Heart right ventricle (tissue), 16 donors: ENCODE results near the gene CBLB. TPM values are rescaled to one million over a fixed set of nuclear protein-coding genes. Genes with fewer than 3 reads are reported as not detected.

Source experiments
- ATAC-seq, 8 donors: fragments of 200-7000 bp; cut with Tn5 transposase; one replicate each; pipeline ENCODE4 v1.9.1; 2020; ENCODE audit warnings: mild to moderate bottlenecking in 8 of 8, moderate library complexity in 8 of 8, moderate number of reproducible peaks in 1 of 8
- DNase-seq, 2 donors: peaks; one replicate each; pipeline ENCODE4 v3.0.0-alpha.2; 2020
- H3K27ac ChIP-seq, 10 donors: fragments of 200-600 bp; sonication (generic) in 2 of 10; one replicate each; pipeline versions ENCODE4 v1.5.0 to v1.8.0; 2020 to 2022; ENCODE audit warnings: mild to moderate bottlenecking in 3 of 10
- H3K27me3 ChIP-seq, 7 donors: fragments of 200-600 bp; one replicate each; pipeline ENCODE4 v1.8.0; 2021 to 2022; ENCODE audit warnings: mild to moderate bottlenecking in 2 of 7
- H3K36me3 ChIP-seq, 9 donors: fragments of 200-600 bp; sonication (generic) in 1 of 9; one replicate each; pipeline versions ENCODE4 v1.5.0 to v1.8.0; 2020 to 2022; ENCODE audit warnings: mild to moderate bottlenecking in 2 of 9
- H3K4me1 ChIP-seq, 9 donors: fragments of 200-600 bp; sonication (generic) in 1 of 9; one replicate each; pipeline versions ENCODE4 v1.5.0 to v1.8.0; 2020 to 2022; ENCODE audit warnings: mild to moderate bottlenecking in 4 of 9
- H3K4me3 ChIP-seq, 10 donors: fragments of 200-600 bp; sonication (generic) in 2 of 10; one replicate each; pipeline versions ENCODE4 v1.5.0 to v1.8.0; 2020 to 2022; ENCODE audit warnings: mild to moderate bottlenecking in 7 of 10, moderate library complexity in 2 of 10
- H3K9me3 ChIP-seq, 11 donors: fragments of 200-600 bp in 10 of 11; sonication (generic) in 2 of 11; one replicate each; pipeline versions ENCODE4 v1.5.0 to v1.8.0; 2013 to 2022; ENCODE audit warnings: mild to moderate bottlenecking in 2 of 11, control low read depth in 1 of 11, moderate library complexity in 1 of 11
- CTCF ChIP-seq, 9 donors: fragments of 200-600 bp; sonication (generic) in 2 of 9; IDR thresholded peaks; one replicate each; pipeline versions ENCODE4 v1.5.0 to v1.8.0; 2021 to 2022; ENCODE audit warnings: antibody characterized with exemption in 9 of 9, mild to moderate bottlenecking in 5 of 9, moderate library complexity in 1 of 9
- WGBS, 2 donors: extraction: QIAGEN DNeasy Blood & Tissue Kit; methylation state at CpG; one replicate each; pipeline ENCODE4 v1.1.7; 2013; ENCODE audit warnings: inconsistent platforms in 1 of 2; 5-methylcytosine and 5-hydroxymethylcytosine counted together
- intact Hi-C, 10 donors: fragments of 100-400 bp; cut with DNase I; formaldehyde crosslinking; loops; one replicate each; pipeline versions ENCODE4 v1.11.1 to v1.14.2; 2022
- polyA plus RNA-seq, 2 donors: library from polyadenylated mRNA; stranded (reverse); fragments of 200-250 nt; gene quantifications; one replicate each; pipeline ENCODE4 v1.2.3, GENCODE V29; 2013
- total RNA-seq, 10 donors: library from RNA; stranded (reverse); fragmentation: NEBNext Ultra II Directional in 3 of 10; extraction: Animal tissue kit (Norgen Biotek cat#: 25700) in 3 of 10; gene quantifications; one replicate each; pipeline versions ENCODE4 v1.2.1 to v1.2.4, GENCODE V29; 2021 to 2023
- donor health status: Arrhythmogenic right ventricular cardiomyopathy.
- donor health status: ischemic (EF 13 %, LVEDD 7.1; RV severe dilation, severe dysfunction).
- donor health status: healthy with polysubstance abuse.
- donor health status: DM: no; HTN: yes; CAD: no.
- donor health status: DM: no; HTN: no; CAD: no.
- donor health status: ischemic (EF 25% LVEDD 6.9; RV normal size, moderate dysfunction).
- donor health status: ischemic (EF 25% LVEDD 5.7; RV mildly dilated, moderate dysfunction).
- donor health status: healthy.
- donor health status: DM: yes; HTN: yes; CAD: no.
- donor health status: Ischemic cardiomyopathy.
- donor health status: ischemic (EF 35%, LVEDD 5.7; RV mildly dilated, moderate dysfunction).
- donor health status: nonischemic (EF 11% LVEDD 7.7; RV severe dilation, severe dysfunction).
- donor health status: DM: yes; HTN: yes; CAD: no.
- donor health status: PGD.
- donor health status: ischemic (EF 29% LVEDD 5.4; RV normal size, mild dysfunction).
- donor health status: nonischemic (EF 23%, LVEDD 6.1; RV moderate dilation, normal function).

Gene CBLB
- total and polyA plus RNA-seq, 12 donors, result 14.2 to 72.7 (median 46.0) TPM

GRCh38 chr3:105786241-105786640 lies 82.6 kb downstream of the CBLB start:
- intact Hi-C loops, result loop anchor here in 1 of 10 donors (5.0 kb wide), 1 partner anchor 41 kb away; no protein-coding TSS in a partner anchor
- Histone ChIP-seq H3K27me3 (no peaks in the 10 kb centered on the region), H3K9me3 (no peaks in the 10 kb centered on the region), H3K4me3 (peak overlapping the region in 3 of 10 donors; percentile 0 to 8 (median 3)), H3K27ac (peak overlapping the region in 9 of 10 donors; percentile 27 to 56 (median 40)), H3K36me3 (no peaks in the 10 kb centered on the region), H3K4me1 (peaks cover 0 to 63% (median 45%) of the 10 kb centered on the region in 9 donors)
- ATAC-seq (peak in 3 of 8 donors; percentile 40 to 67 (median 55)), DNase-seq (no peak)
- TF ChIP-seq CTCF (IDR thresholded peaks at IDR 0.05), result no peak
- 51 to 73% methylated on average over 4 of the region's 4 CpGs for WGBS, 2 donors

GRCh38 chr3:105785803-105786202 lies 83.0 kb downstream of the CBLB start:
- Histone ChIP-seq H3K4me3 (peak overlapping the region in 2 of 10 donors; percentile 0 to 3), H3K4me1 (peaks cover 0 to 59% (median 41%) of the 10 kb centered on the region in 9 donors), H3K9me3 (no peaks in the 10 kb centered on the region), H3K27me3 (no peaks in the 10 kb centered on the region), H3K27ac (peak overlapping the region in 7 of 10 donors; percentile 39 to 56 (median 45)), H3K36me3 (no peaks in the 10 kb centered on the region)
- DNase-seq, result peak in 1 of 2 donors; percentile 33
- intact Hi-C loops, result loop anchor here in 1 of 10 donors (5.0 kb wide), 1 partner anchor 41 kb away; no protein-coding TSS in a partner anchor
- no peak for TF ChIP-seq CTCF (IDR thresholded peaks at IDR 0.05)
- 34 to 62% methylated on average over 3 of the region's 3 CpGs for WGBS, 2 donors
- ATAC-seq, result peak in 7 of 8 donors; percentile 57 to 86 (median 75)

- Histone ChIP-seq H3K9me3 (no peaks in the 10 kb centered on the region), H3K4me3 (no peak overlapping the region), H3K27me3 (no peaks in the 10 kb centered on the region), H3K4me1 (peaks cover 0 to 44% (median 24%) of the 10 kb centered on the region in 9 donors), H3K36me3 (no peaks in the 10 kb centered on the region), H3K27ac (peak overlapping the region in 1 of 10 donors; percentile 9)
- no peak for DNase-seq
- no peak for ATAC-seq
- intact Hi-C loops, result no loop called here
- TF ChIP-seq CTCF (IDR thresholded peaks at IDR 0.05), result no peak
Measured at GRCh38 chr3:105783631-105784030, 85.2 kb downstream of the CBLB start.

GRCh38 chr3:105781871-105782270 lies 86.9 kb downstream of the CBLB start:
- H3K4me3 ChIP-seq, result no peak overlapping the region
- intact Hi-C loops, result no loop called here
- H3K27me3 ChIP-seq, result no peaks in the 10 kb centered on the region
- no peak for TF ChIP-seq CTCF (IDR thresholded peaks at IDR 0.05)
- peak overlapping the region in 2 of 10 donors; percentile 16 to 36 for H3K27ac ChIP-seq
- no peak for DNase-seq
- H3K4me1 ChIP-seq, result peaks cover 0 to 34% (median 26%) of the 10 kb centered on the region in 9 donors
- peak in 1 of 8 donors; percentile 37 for ATAC-seq
- no peaks in the 10 kb centered on the region for H3K9me3 ChIP-seq
- no peaks in the 10 kb centered on the region for H3K36me3 ChIP-seq
